ENCODE measurements around the gene FOXC1.

FOXC1 gene

DNA sequence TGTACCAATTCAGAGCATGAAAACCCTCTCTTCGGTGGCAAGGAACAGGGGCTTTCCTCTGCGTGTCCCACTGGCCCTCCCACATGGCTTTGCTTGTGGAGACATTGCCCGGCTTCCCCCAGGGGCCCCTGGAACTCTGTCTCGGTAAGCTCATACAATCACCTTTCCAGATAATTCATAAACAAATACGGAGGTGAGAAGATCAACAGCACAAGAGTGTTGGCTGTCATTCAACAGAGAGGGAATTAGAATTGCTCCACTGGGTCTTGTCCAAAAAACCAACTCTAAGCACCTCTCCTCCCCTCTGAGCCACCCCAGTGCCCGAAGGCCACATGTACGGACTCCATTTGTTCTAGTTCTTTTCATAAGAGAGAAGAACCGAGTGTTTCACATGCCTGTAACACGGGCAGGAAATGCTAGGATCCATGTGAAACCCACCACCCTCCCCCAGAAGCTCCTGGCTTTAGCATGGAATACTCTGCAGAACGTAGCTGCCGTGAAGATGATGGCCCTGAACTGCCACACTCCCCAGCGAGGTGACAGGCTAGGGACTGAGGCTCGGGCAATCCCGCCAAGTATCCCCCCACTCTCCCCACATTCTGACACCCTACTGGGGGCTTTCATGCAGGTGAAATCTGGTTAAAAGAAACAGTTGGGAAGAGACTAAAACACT, 24.6 kb upstream of the FOXC1 start:
- DNase-seq (ENCODE audit: low read depth), result no peak

DNA sequence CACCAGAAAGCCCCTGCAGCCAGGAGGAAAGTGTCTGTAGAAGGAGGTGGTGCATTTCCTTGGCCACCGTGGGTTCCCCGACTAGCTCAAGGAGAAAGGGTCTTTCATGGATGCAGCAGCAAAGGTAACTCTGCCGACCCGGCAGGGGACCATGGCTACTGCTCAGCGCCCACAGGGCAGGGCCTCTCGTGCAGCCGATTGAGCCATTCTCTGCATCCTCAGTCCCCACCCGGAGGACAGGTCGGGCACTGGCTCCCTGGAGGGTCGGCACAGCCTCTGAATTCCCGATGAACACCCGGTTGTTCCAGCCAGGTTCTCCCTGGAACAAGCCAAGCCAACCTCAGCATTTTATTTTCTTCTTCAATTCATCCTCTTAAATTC, 24.1 kb upstream of the FOXC1 start:
- no peak for DNase-seq (ENCODE audit: low read depth)

DNA sequence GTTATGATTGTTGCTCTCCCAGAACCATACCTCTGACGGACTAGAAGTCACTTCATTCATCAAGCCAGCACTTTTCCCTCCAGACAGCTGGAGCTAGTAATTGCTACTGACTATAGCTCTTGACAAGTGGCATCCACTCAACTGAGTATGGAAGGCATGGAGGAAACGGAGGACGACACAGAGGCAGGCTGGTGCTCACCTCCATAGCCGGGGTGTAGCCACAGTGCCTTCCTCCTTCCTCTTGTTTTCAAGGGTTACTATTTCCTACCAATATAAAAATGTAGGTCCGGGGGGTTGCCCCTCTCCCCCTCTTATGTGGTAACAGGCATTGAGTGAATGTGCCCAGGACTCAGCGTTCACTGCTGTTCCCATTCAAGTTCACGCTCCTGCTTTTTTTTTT, 23.5 kb upstream of the FOXC1 start:
- no peak for DNase-seq (ENCODE audit: low read depth)

DNA sequence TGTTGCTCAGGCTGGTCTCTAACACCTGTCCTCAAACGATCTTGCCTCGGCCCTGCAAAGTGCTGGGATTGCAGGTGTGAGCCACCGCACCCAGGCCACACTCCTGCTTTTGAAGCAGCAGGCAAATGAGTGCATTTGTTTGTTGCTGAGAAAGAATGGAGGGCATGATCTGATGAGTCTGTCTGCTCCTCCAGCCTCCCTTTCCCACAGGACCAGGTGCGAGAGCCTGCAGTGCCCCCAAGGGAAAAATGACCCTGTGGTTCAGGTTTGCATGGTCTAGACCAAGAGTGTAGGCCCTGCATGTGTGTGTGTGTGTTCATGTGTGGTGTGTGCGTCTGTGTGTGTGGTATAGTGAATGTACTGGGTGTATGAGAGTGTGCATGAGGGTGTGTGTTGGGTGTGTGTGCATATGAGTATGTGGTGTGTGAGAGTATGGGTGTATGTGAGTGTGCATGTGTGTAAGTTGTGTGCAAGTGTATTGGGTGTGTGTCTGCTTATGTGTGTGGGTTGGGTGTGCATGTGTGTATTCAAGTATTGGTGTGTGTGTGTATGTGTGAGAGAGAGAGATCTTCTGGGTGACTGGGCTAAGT, 22.8 kb upstream of the FOXC1 start:
- no peak for DNase-seq (ENCODE audit: low read depth)

DNA sequence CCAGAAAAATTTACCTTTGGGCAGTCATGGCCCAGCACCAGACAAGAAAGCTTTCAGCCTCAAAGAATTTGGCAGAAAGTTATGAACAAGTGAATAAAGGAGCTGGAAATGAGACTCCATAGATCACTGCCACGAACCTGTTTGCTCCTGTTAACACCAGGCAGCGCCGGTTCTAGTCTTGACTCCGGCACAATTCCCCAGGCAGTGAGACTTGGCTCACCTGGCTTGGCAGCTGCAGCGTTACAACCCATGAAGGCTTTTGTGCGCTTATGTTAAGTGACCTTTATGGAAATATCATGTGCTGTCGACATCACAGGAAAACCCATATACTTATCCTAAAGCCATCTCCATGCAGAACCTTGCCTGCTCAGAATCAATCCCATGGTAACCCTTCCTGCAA, 22.2 kb upstream of the FOXC1 start:
- no peak for DNase-seq (ENCODE audit: low read depth)

DNA sequence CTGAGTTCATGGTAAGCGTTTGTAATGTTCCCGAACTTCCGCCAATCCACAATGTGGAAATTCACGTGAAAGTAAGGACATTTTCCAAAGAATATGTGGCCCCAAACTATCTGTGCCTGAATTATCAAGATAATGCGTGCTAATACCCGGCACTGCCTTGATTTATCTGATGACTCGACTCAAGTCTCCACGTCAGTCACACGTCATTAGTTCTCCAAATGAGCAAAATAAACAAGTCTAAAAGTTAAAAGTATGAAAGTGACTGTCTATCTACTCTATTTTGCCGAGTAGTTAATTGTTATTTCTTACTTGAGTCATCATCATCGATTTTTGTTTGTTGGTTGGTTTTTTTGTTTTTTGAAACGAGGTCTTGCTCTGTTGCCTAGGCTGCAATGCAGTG, 21.7 kb upstream of the FOXC1 start:
- no peak for DNase-seq (ENCODE audit: low read depth)

DNA sequence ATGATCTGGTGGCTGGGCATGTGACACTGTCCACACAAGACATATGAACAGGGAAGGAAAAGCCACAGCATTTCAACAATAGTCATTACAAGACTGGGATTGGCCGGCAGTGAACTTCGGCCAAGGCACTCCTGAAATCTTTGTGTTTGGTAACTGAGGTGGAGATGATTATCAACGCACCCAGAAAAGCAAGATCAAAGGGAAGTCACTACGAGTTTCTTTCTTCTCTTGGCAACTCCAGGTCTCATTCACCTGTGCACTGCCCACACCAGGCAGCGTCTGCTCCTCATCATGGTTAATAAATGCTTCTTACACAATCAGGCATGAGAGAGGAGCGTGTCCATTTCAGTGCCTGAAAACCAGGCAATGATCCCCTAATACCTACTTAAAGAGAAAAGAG, 20.5 kb upstream of the FOXC1 start:
- DNase-seq (ENCODE audit: low read depth), result no peak

DNA sequence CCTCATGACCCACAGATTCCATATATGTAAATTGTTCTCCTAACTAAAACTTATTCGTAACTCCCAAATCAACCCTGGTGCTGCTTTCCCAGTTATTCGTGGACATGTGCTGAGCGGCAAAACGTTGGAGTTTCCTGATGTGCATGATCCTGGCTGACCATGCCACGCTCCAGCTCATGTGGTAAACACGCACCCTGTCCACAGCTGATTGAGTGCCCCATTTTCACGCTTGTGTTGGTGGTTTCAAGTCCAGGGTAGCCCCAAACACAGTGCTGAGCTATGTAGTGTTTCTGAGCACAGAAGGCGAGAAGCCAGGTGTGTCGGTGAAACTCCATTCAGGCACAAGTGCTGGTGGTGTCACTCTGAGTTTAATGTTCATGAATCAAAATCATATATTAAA, 19.1 kb upstream of the FOXC1 start:
- no peak for DNase-seq (ENCODE audit: low read depth)

DNA sequence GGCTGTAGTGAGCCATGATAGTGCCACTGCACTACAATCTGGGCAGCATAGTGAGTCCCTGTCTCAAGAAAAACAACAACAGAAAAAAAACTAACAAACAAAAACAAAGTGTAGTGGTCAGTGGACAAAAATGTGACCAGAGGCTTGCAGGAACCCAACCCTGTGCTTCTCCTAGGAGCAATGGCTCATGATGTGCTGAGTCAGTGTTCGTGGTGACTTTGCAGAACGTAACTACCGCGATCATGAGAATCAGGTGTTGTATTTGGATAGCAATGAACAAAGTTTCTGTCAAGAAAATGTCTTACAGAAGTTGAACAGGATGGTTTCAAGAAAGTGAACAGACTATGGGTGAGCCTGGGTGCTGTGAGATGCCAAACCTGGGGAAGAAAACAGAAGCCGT, 18.5 kb upstream of the FOXC1 start:
- DNase-seq (ENCODE audit: low read depth), result no peak

DNA sequence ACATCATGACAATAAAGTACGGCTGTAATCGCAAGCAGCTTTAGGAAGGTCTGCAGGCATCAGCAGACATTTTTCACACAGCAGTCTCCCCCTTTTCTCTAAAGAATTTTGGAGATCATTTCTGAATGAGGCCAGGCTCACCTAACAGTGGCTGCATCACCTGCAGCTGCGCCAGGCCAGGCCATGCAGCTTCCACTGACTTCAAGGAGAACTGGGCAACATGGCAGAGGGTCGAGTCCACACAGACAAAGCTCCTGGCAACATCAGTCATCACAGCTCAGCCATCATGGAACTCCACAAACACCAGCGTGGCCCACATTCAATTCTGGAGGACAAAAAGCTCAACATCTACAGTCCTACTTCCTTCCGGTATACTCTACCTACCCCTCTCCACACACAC, 17.8 kb upstream of the FOXC1 start:
- no peak for DNase-seq (ENCODE audit: low read depth)

DNA sequence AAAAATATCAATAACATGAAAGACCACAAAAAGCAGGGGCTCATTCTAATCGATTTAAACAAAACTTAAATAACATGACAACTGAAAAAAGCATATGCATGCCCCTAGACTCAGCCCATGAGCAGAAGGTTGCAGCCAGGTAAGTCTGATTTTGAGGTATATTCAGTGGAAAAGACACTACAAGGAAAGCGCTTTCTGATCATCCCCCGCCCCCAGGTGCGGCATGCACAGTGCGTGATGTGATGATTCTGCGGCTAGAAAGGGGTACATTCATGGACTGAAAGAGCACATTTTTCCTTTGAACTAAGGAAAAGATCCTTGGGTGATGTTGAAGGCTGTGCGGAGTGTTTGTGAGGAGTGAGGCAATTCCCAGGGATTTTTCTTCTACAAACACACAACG, 16.9 kb upstream of the FOXC1 start:
- DNase-seq (ENCODE audit: low read depth), result no peak

DNA sequence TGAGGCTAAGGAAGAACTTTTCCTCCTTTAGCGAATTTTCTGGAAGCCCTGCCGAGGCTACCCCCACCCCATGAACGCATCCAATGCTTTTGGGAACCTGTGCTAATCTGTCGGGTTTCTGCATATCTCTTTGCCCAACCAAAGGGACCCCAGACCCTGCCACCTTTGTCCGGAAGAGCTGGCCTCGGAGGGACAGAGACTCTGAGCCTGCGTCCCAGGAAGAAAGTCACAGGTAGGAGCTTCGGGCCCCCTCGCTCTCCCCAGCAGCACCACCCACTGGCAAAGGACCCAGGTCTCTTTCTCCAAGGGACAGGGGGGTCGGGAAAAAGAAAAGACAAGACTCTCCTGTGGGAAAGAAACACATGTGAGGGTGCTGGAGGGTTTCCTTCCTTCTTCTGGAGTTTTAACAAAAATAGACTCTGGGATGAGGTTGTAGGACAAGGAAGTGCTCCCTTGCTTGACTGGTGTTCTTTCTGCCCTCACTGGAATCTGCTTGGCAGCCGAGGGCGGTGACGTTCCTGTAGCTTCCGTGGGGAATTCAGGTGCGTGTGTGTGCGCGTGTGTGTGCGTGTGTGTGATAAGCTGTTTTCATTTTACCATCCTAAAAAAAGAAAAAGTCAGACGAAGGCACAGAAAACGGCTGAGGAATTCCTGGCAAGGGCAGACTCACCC, 16.3 kb upstream of the FOXC1 start:
- no peak for DNase-seq (ENCODE audit: low read depth)

DNA sequence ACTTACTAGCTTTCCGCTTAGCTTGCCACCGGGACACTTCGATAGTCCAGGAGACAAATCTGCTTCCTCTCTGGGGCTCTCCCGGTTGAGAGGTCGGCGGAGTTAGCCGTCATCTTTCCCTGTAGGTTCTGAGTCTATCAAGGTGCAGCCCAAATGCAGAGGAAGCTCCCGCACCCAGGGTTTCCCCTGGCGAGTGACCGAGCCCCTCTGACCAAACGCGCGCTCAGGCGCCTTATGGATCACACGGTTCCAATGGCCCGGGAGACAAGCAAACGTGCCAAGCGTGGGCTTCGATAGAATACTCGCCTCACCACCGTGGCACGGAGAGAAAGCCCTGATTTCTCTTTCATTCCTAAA, 15.8 kb upstream of the FOXC1 start:
- no peak for DNase-seq (ENCODE audit: low read depth)

DNA sequence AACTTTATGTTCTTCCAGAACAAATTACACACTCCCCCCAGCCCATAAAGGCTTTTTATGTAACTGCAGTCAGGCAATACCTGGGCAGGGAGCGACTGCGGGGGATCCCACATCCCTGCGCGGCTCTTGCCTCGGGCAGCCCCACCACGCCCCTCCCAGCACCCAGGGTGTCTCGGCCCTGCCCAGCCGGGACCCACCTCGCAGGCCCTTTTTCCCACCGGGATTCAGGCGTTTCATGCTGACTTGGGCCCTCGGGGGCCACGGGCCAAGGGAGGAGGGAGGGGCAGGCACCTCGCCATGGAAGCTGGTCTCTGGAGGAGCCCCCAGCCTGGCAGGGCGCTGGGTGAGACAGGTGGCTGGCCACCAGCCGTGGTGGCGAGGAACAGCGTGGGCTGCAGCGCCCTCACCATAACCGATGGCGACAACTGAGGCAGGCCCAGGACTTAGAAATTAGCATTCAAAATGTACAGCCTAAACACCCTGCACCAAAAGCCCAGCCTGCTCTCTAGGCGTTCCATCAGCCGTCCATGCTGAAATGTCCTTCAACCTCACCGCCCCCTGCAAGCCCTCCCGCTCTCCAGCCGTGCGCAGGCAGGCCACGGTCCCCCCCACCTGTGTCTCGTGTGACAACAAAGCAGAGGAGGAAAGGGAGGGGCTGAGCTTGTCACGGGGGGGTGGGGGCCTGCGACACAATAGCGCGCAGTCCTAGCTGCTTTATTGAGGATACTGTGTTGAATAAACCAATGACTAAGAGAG, 15.1 kb upstream of the FOXC1 start:
- no peak for DNase-seq (ENCODE audit: low read depth)

DNA sequence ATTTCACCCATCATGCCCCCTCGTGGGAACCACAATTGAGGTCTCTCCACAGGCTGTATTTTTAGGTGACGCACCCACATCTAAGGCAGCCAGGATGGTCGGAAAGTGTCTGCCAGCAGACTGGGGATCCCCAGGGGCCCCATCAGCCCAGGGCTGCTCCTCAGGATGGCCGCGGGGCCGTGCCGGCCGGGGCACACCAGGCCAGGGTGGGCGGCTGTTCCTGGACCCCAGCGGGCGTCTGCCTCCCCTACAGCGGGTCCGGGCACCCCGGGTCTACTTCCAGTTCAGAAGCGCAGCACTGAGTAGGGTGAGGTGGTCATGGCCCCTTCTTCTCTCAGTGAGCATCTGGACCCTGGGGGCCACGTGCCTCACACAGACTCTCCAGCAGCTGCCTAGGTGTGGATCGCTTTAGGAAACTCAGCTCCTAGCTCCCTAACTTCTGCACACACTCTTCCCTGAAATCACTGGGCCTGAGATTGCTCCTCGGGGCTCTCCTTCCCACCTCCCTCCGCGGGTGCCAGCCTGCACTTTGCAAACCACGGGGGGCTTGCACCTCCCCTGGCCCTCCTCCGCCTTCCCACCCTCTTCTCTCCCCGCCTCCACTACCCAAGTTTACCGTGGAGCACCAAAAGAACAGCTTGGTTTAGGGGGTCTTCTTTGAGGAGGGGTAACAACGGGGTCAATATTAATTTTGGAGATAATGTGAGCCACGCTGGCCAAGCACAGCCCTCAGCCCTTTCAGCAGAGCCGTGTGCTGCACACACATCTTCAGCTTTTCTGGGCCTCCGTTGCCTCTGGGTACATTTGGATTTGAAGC, 14.2 kb upstream of the FOXC1 start:
- DNase-seq (ENCODE audit: low read depth), result no peak

DNA sequence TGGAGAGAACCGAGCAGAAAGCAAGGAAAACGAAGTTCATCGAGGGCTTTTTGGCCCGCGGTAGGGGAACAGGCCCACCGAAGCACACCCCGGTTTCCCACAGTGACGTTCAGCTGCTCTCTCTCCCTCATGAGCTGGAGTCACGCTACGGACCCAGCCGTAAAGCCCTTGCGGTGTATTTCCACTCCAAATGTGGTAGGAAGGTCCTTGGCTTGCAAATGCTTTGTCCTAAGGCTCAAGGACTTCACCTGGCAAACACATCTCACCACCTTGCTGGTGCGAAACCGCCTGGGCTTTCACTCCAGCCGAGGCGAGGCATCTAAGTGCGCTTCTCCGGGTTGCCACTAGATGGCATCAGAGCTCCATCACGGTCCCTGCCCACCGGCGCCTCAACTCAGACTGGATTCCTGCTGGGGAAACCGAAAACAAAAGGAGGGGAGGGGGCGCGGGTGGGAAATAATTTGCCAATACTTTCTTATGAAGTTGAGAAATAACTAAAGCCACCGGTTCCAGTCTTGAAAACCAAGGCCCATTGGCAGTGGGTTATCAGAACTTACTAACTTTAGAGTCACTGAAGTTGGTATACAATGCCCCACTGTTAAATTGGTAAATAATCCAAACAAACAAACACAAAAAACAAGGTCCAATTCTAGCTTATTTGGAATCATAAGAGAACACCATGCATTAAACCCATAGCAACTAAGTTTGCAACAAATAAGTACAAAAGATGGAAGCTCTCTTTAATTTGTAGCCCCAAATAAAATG, 13.4 kb upstream of the FOXC1 start:
- DNase-seq (ENCODE audit: low read depth), result peak; percentile 41

DNA sequence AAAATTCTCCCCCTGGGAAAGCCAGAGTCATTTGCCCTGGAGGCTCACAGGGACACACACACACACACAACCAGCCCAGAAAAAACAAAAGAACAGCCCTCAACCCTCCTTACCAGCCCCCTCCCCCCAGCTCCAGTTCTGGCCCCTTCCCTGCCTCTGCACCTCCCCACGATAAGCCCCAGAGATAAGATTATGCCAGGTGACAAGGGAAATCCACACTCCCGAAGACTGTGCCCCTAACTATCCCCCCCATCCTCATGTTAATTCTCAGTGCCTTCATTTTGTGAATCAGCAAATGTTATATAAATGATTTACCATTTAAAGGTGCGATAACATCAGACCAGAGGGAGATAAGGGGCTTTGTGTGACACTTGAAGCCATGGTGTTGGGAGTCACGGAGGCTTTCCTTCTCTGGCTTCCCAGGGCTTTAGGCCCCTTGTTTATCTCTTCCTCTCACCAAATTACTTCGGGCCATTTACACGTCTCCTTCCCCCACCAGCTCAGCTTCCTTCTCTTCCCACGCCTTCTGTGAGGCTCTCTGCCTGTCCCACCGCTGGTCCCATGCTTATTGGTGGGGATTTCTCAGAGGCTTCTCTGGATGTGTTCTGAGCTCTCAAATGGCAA, 12.5 kb upstream of the FOXC1 start:
- DNase-seq (ENCODE audit: low read depth), result no peak

DNA sequence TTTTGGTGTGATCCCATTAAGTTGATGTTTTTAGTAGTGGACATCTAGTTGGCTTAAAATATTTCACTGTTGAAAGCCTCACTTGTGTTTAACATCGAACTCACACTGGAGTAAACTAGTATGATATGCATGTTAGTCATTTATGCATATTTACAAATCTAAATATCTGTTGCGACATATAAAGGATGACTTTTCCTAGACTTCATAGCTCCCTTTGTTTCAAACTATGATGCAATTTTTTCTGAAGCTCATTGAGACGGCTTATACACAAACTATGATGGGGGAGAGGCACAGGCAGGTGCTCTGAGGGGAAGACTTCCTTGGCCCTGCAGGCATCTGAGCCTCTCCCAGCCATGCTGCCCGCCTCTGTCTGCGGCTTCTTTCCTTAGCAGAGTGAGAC, 11.8 kb upstream of the FOXC1 start:
- no peak for DNase-seq (ENCODE audit: low read depth)

DNA sequence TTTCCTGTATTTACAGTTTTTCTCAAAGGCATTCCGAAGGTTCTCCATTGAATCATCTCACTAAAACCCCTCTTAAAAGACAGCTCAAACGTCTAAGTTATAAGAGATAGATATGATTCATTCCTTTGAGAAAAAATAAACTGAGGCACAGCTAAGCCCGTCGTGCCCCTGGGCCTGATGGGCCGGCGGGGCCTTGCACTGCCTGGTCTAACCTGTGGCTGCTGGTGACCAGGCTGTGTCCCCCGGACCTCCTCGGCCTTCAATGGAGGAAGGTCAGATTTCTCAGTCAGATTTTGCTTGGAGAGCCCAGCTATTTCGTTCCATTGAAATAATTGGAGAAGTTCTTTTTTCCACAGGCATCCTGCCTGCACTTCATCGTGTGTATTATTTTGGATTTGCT, 11.3 kb upstream of the FOXC1 start:
- no peak for DNase-seq (ENCODE audit: low read depth)

DNA sequence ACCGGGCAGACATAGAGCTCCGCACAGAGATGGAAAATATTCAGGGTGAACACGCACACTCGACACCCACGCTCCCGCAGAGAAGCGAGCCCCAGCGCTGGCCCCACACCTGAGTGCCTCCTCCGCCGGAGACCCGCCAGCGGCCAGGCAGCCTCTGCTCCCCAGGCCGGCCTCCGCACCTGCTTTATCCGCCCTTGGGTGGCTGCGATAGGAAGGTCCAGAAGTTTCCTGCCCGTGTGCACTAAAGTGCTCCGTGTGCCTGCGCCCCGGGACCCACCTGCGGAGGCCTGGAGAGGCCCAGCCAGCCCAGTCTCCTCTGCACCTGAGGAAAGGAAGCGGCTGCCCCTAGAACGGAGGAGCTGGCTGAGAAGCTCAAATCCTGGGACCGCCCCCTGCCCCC, 10.8 kb upstream of the FOXC1 start:
- DNase-seq (ENCODE audit: low read depth), result no peak

DNA sequence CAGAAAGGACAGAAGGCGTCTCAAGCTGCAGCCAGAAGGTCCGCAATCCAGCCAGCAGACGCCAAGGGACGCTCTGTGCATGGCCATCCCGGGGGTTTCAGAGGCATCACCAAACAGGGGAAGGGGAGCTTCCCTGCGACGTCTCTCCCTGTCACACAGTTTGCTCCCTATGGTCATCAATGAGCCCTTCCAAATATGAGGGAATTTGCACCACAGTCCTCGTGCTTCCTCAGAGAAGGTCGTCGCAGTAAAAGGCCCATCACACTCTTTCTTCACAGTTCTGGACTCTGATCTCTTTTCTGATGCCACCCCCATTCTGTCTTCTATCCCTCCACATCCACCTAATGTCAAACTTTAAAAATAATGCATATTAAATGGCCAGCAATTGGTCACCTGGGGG, 10.2 kb upstream of the FOXC1 start:
- no peak for DNase-seq (ENCODE audit: low read depth)
